ENCODE data around the gene PPP4C. TPM values are rescaled to one million over a fixed set of nuclear protein-coding genes. Genes with fewer than 3 reads are reported as not detected.
"Not testable (repeated sequence)": the region's sequence is repeated elsewhere in the genome, so short reads cannot be mapped to it uniquely, and the experiment has no call there.

Gene PPP4C
- polyA plus RNA-seq, 3 donors from 2014 or later, result 244 to 365 (median 317) TPM

- peaks cover 9 to 15% (median 9%) of the 10 kb centered on the region in 3 donors for H3K36me3 Mint-ChIP-seq
- H3K27ac Mint-ChIP-seq, result no peak overlapping the region
- no peak overlapping the region for H3K4me3 Mint-ChIP-seq
- no peaks in the 10 kb centered on the region for H3K4me1 Mint-ChIP-seq
- peaks cover 0 to 2% (median 2%) of the 10 kb centered on the region in 3 donors for H3K27me3 Mint-ChIP-seq (ENCODE audit: low read depth in 3 of 3)
- H3K9me3 Mint-ChIP-seq, result no peaks in the 10 kb centered on the region
- DNase-seq, result no peak
These were observed 32.5 kb downstream of the PPP4C start for GRCh38 chr16:30108059-30108850.

- H3K27me3 Mint-ChIP-seq (ENCODE audit: low read depth in 3 of 3), result peaks cover 0 to 2% (median 2%) of the 10 kb centered on the region in 3 donors
- H3K27ac Mint-ChIP-seq, result no peak overlapping the region
- no peak overlapping the region for H3K4me3 Mint-ChIP-seq
- H3K4me1 Mint-ChIP-seq, result no peaks in the 10 kb centered on the region
- DNase-seq, result no peak
- peaks cover 0 to 7% (median 5%) of the 10 kb centered on the region in 3 donors for H3K36me3 Mint-ChIP-seq
- H3K9me3 Mint-ChIP-seq, result no peaks in the 10 kb centered on the region
These were observed 34.9 kb downstream of the PPP4C start for GRCh38 chr16:30110661-30111060.

GRCh38 chr16:30112197-30113030 is 36.6 kb downstream of the PPP4C start:
- H3K9me3 Mint-ChIP-seq, result no peaks in the 10 kb centered on the region
- peak; percentile 23 to 52 (median 33) for DNase-seq
- no peak overlapping the region for H3K4me3 Mint-ChIP-seq
- H3K27me3 Mint-ChIP-seq (ENCODE audit: low read depth in 3 of 3), result peaks cover 0 to 2% (median 0%) of the 10 kb centered on the region in 3 donors
- no peaks in the 10 kb centered on the region for H3K4me1 Mint-ChIP-seq
- peaks cover 0 to 8% (median 5%) of the 10 kb centered on the region in 3 donors for H3K36me3 Mint-ChIP-seq
- peak overlapping the region in 2 of 6 donors; percentile 22 to 30 for H3K27ac Mint-ChIP-seq

- H3K9me3 Mint-ChIP-seq, result no peaks in the 10 kb centered on the region
- H3K4me1 Mint-ChIP-seq, result no peaks in the 10 kb centered on the region
- H3K4me3 Mint-ChIP-seq, result no peak within 1 kb of the TSS
- H3K27me3 Mint-ChIP-seq (ENCODE audit: low read depth in 3 of 3), result peaks cover 0 to 2% (median 0%) of the 10 kb centered on the region in 3 donors
- H3K27ac Mint-ChIP-seq, result peak within 1 kb of the TSS in 1 of 6 donors; percentile 22
- DNase-seq, result no peak
- H3K36me3 Mint-ChIP-seq, result peaks cover 0 to 8% (median 5%) of the 10 kb centered on the region in 3 donors
These were observed 37.4 kb downstream of the PPP4C start, which contains the start of gene GDPD3 for GRCh38 chr16:30113031-30113710. TSS of gene GDPD3 (minus strand) at chr16:30113537. CDS start at chr16:30113478, 59 bp downstream.

GRCh38 chr16:30113711-30114333 is 38.0 kb downstream of the PPP4C start:
- DNase-seq, result no peak
- Mint-ChIP-seq H3K4me3 (no peak overlapping the region), H3K27ac (no peak overlapping the region), H3K4me1 (no peaks in the 10 kb centered on the region), H3K27me3 (ENCODE audit: low read depth in 3 of 3) (peaks cover 0 to 2% (median 0%) of the 10 kb centered on the region in 3 donors), H3K36me3 (peaks cover 0 to 8% (median 5%) of the 10 kb centered on the region in 3 donors), H3K9me3 (no peaks in the 10 kb centered on the region)

- H3K4me3 Mint-ChIP-seq, result no peak overlapping the region
- no peak for DNase-seq
- H3K9me3 Mint-ChIP-seq, result no peaks in the 10 kb centered on the region
- peaks cover 4 to 8% (median 5%) of the 10 kb centered on the region in 3 donors for H3K36me3 Mint-ChIP-seq
- no peak overlapping the region for H3K27ac Mint-ChIP-seq
- peaks cover 4% of the 10 kb centered on the region in 2 donors for H3K4me1 Mint-ChIP-seq
- H3K27me3 Mint-ChIP-seq (ENCODE audit: low read depth in 3 of 3), result peaks cover 0 to 2% (median 0%) of the 10 kb centered on the region in 3 donors
These were observed 38.6 kb downstream of the PPP4C start for GRCh38 chr16:30114411-30114810.

GRCh38 chr16:30114833-30115232 is 39.0 kb downstream of the PPP4C start:
- not testable (repeated sequence) for H3K36me3 Mint-ChIP-seq; H3K27ac Mint-ChIP-seq; H3K4me1 Mint-ChIP-seq; H3K27me3 Mint-ChIP-seq (ENCODE audit: low read depth in 3 of 3); DNase-seq; H3K9me3 Mint-ChIP-seq; H3K4me3 Mint-ChIP-seq

- H3K27me3 Mint-ChIP-seq (ENCODE audit: low read depth in 3 of 3), result peaks cover 0 to 2% (median 0%) of the 10 kb centered on the region in 3 donors
- H3K36me3 Mint-ChIP-seq, result peaks cover 5 to 8% (median 6%) of the 10 kb centered on the region in 3 donors
These were observed 39.4 kb downstream of the PPP4C start for GRCh38 chr16:30115238-30115637.

GRCh38 chr16:30116291-30117207 is 40.8 kb downstream of the PPP4C start:
- DNase-seq, result no peak
- Mint-ChIP-seq H3K27ac (no peak overlapping the region), H3K36me3 (peaks cover 0 to 6% (median 4%) of the 10 kb centered on the region in 3 donors), H3K4me3 (no peak overlapping the region), H3K4me1 (peaks cover 21 to 22% of the 10 kb centered on the region in 2 donors), H3K27me3 (ENCODE audit: low read depth in 3 of 3) (peaks cover 0 to 4% (median 2%) of the 10 kb centered on the region in 3 donors), H3K9me3 (no peaks in the 10 kb centered on the region)

More at GRCh38 chr16:30115238-30115637, 39.4 kb downstream of the PPP4C start:
- no peak for DNase-seq
- H3K4me1 Mint-ChIP-seq, result peaks cover 12% of the 10 kb centered on the region in 2 donors
- no peak overlapping the region for H3K4me3 Mint-ChIP-seq
- H3K9me3 Mint-ChIP-seq, result no peaks in the 10 kb centered on the region
- no peak overlapping the region for H3K27ac Mint-ChIP-seq

GRCh38 chr16:30117768-30118167 is 42.0 kb downstream of the PPP4C start:
- H3K4me3 Mint-ChIP-seq, result no peak overlapping the region
- no peak for DNase-seq
- peaks cover 0 to 4% (median 0%) of the 10 kb centered on the region in 3 donors for H3K27me3 Mint-ChIP-seq (ENCODE audit: low read depth in 3 of 3)
- no peaks in the 10 kb centered on the region for H3K9me3 Mint-ChIP-seq
- H3K4me1 Mint-ChIP-seq, result peaks cover 31% of the 10 kb centered on the region in 2 donors
- H3K27ac Mint-ChIP-seq, result no peak overlapping the region
- peaks cover 0 to 6% (median 4%) of the 10 kb centered on the region in 3 donors for H3K36me3 Mint-ChIP-seq

- H3K9me3 Mint-ChIP-seq, result no peaks in the 10 kb centered on the region
- H3K4me3 Mint-ChIP-seq, result peak overlapping the region in 2 of 5 donors; percentile 21 to 23
- H3K36me3 Mint-ChIP-seq, result peaks cover 0 to 6% (median 4%) of the 10 kb centered on the region in 3 donors
- no peak for DNase-seq
- H3K27me3 Mint-ChIP-seq (ENCODE audit: low read depth in 3 of 3), result peaks cover 0 to 4% (median 0%) of the 10 kb centered on the region in 3 donors
- H3K4me1 Mint-ChIP-seq, result peaks cover 31 to 33% of the 10 kb centered on the region in 2 donors
- peak overlapping the region; percentile 12 to 91 (median 82) for H3K27ac Mint-ChIP-seq
These were observed 43.6 kb downstream of the PPP4C start for GRCh38 chr16:30119428-30119827.

Measured in immature natural killer cell (primary cell).